ENCODE measurements around the gene SDHC.

The SDHC gene

DNA sequence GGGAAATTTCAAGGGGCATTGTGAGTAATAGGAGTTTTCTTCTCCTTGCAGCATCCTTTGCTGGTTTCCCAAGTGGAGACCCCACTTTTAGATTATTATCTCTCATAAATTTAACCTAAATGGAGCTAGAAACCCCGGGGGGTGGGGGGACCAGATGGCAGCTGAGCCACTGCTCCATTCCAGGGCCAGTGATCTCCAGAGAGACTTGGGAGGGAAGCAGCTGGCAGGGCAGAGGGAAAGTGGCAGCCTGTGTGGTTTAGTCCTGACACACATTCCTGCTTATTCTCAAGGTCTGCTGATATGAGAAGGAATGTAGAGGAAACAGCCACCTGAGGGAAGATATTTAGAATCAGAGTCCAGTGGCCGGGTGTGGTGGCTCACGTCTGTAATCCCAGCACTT, 39.3 kb upstream of the SDHC start:
- TF ChIP-seq, protein P1, sequence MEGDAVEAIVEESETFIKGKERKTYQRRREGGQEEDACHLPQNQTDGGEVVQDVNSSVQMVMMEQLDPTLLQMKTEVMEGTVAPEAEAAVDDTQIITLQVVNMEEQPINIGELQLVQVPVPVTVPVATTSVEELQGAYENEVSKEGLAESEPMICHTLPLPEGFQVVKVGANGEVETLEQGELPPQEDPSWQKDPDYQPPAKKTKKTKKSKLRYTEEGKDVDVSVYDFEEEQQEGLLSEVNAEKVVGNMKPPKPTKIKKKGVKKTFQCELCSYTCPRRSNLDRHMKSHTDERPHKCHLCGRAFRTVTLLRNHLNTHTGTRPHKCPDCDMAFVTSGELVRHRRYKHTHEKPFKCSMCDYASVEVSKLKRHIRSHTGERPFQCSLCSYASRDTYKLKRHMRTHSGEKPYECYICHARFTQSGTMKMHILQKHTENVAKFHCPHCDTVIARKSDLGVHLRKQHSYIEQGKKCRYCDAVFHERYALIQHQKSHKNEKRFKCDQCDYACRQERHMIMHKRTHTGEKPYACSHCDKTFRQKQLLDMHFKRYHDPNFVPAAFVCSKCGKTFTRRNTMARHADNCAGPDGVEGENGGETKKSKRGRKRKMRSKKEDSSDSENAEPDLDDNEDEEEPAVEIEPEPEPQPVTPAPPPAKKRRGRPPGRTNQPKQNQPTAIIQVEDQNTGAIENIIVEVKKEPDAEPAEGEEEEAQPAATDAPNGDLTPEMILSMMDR (IDR thresholded peaks at IDR 0.05; ENCODE audit: low read depth, low read length) = no peak
- no peak for DNase-seq (ENCODE audit: low read depth in 2 of 2)
- no peak overlapping the region for H3K4me3 ChIP-seq (replicated peaks in 1 of 2; ENCODE audit: low read depth in 2 of 2, low read length in 2 of 2)

DNA sequence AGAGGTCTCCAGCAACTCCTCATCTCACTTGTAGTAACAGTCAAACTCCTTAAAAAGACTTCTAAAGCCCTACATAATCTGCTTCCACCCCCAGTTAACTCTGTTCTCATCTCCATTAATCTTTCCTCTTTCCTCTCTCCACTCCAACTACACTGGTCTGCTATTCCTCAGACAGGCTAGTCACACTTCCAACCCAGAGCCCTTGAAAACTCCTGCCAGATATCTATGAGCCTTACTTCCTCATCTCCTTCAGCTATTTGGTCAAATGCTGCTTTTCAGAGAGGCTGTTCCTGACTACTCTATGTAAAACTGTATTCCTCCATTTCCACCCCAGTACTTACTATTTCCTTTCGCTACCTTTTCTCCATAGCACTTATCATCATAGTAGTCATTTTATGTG, 31.2 kb upstream of the SDHC start:
- TF ChIP-seq, protein P1 (IDR thresholded peaks at IDR 0.05; ENCODE audit: low read depth, low read length) = no peak
- no peak overlapping the region for H3K4me3 ChIP-seq (replicated peaks in 1 of 2; ENCODE audit: low read depth in 2 of 2, low read length in 2 of 2)
- no peak for DNase-seq (ENCODE audit: low read depth in 2 of 2)

DNA sequence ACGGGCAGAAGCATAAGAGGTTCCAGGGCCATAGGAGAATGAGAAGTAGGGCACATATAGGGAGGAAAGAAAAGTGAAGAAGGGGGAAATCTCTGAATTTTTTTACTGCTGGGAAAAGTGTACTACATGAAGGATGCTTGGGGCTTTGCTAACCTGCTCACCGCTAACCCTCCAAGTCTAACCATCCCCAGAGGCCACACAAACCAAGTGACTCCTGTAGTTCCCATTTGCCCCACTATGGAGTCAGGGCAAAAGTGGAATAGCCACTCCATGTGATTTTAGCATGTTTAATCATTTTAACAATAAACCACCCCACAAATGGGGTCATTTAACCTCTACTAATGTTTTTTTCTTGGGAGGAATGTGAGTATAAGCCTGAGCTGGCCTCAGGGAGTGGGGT, 29.1 kb upstream of the SDHC start:
- no peak for DNase-seq (ENCODE audit: low read depth in 2 of 2)
- H3K4me3 ChIP-seq (replicated peaks in 1 of 2; ENCODE audit: low read depth in 2 of 2, low read length in 2 of 2) = no peak overlapping the region
- TF ChIP-seq, protein P1 (IDR thresholded peaks at IDR 0.05; ENCODE audit: low read depth, low read length) = no peak

DNA sequence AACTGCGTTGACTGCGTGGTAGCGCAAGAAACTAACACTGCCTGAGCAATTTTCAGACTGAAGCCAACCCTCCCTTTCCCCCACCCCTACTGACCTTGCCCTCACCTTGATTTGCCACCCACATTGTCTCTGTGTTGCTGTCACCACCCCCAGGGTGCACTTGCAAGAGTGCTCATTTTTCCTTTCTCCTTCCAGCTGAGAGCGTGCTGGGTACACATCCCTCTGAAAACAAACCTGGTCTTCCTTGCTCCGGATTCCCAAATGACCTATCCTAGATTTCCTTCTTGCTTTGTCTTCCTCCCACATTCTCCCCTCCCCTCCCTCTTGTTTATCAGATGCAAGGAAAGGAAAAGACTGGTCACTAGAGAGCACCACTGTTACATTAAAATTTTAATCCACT, 28.7 kb upstream of the SDHC start:
- no peak overlapping the region for H3K4me3 ChIP-seq (replicated peaks in 1 of 2; ENCODE audit: low read depth in 2 of 2, low read length in 2 of 2)
- no peak for DNase-seq (ENCODE audit: low read depth in 2 of 2)
- TF ChIP-seq, protein P1 (IDR thresholded peaks at IDR 0.05; ENCODE audit: low read depth, low read length) = no peak

DNA sequence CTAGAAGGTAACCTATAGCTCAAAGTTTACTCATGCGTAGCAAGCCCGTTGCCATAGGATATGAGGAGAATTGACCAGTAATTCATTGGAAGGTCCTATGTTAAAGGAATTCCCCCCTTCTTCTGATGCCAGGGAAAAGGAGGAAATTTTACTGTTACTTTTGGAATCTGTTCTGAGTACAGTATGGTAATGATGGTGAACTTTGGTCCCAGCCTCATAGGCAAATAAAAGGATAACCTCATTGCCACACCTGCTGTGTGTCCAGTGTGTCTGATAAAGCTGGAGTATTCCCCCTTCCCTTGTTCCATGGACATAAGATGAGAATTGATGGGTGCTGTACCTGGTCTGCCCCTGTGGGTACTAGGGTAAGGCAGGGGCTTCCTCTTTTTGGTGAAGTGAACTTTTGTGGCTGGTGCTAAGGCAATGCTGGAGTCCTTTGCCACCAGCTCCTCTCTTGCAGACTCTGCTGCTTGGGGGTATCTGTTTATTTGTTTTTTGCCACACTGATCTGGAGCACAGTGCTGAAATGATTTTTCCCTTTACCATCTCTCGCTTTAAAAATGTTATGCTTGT, 26.6 kb upstream of the SDHC start:
- no peak for DNase-seq (ENCODE audit: low read depth in 2 of 2)
- TF ChIP-seq, protein P1 (IDR thresholded peaks at IDR 0.05; ENCODE audit: low read depth, low read length) = no peak
- no peak overlapping the region for H3K4me3 ChIP-seq (replicated peaks in 1 of 2; ENCODE audit: low read depth in 2 of 2, low read length in 2 of 2)

DNA sequence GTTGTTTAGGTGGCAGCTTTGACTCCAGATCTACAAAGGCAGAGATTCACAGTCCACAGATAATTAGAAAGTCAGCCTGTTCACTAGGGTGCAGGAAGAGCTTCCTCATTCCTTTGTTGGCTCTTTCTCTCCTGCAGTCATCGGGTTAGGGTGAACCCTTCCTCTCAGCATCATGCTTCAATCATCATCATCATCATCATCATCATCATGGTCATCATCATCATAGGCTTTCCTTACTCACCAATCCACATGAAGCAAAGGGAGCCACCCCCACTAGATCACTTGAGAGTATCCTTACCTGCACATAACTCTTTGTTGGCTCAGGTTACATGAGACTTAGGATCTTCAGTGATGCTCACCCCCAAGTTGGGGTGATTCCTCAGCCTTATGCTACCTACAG, 23.4 kb upstream of the SDHC start:
- TF ChIP-seq, protein P1 (IDR thresholded peaks at IDR 0.05; ENCODE audit: low read depth, low read length) = no peak
- no peak for DNase-seq (ENCODE audit: low read depth in 2 of 2)
- no peak overlapping the region for H3K4me3 ChIP-seq (replicated peaks in 1 of 2; ENCODE audit: low read depth in 2 of 2, low read length in 2 of 2)

DNA sequence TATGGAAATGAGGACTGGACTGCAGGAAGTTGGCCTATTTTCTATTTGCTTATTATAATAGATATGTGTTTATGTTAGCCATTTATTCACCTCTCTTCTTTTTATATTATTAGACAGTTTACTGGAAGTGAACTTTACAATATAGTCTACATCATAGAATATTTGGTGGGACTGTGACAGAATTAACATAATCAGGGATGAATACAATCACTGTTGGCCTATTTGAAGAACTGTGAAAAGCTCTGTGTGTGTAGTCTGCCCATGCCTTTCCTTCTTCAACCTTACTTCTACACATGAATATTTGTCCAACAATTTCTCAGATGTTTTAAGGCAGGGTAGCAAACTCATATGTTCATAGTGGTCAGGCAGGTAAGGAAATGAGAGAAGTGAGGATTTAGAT, 16.8 kb upstream of the SDHC start:
- TF ChIP-seq, protein P1 (IDR thresholded peaks at IDR 0.05; ENCODE audit: low read depth, low read length) = no peak
- no peak for DNase-seq (ENCODE audit: low read depth in 2 of 2)

More for the DNA sequence above, 16.8 kb upstream of the SDHC start:
- no peak overlapping the region for H3K4me3 ChIP-seq (replicated peaks in 1 of 2; ENCODE audit: low read depth in 2 of 2, low read length in 2 of 2)

Data from cardiac fibroblast (primary cell).